PFSK-1 (cell line): ENCODE measurements around the gene LNP1.

Experiments used
- TAF1 ChIP-seq: IDR thresholded peaks from 2 replicates; pipeline ENCODE4 v1.6.1; 2012; ENCODE audit warnings: low read length, control low read depth, borderline replicate concordance; ENCODE audit not compliant: insufficient read depth
- TF ChIP-seq, protein P1 (sequence below), 2 experiments: IDR thresholded peaks; 2 replicates each; pipeline versions ENCODE4 v1.6.1 to v1.8.0; 2011 to 2012; ENCODE audit warnings: low read depth in 2 of 2, low read length in 2 of 2, control low read depth in 1 of 2, inconsistent platforms in 1 of 2, mild to moderate bottlenecking in 1 of 2, moderate library complexity in 1 of 2; ENCODE audit not compliant: insufficient read depth in 1 of 2

DNA sequence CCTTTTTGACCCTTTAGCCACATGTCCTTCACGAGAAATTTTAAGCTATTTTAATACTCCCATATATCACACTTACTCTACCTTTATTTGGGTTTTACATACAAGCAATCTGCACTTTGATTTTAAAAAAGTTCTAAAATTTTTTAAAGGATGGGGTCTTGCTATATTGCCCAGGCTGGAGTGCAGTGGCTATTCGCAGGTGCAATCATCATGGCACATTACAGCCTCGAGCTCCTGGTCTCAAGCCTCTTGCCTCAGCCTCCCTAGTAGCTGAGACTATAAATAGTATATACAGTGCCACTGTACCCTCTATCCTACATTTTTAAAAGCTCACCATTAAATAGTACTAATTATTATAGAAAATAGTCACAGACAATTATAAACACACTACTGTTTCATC, 36.9 kb upstream of the LNP1 start:
- TF ChIP-seq, protein P1, sequence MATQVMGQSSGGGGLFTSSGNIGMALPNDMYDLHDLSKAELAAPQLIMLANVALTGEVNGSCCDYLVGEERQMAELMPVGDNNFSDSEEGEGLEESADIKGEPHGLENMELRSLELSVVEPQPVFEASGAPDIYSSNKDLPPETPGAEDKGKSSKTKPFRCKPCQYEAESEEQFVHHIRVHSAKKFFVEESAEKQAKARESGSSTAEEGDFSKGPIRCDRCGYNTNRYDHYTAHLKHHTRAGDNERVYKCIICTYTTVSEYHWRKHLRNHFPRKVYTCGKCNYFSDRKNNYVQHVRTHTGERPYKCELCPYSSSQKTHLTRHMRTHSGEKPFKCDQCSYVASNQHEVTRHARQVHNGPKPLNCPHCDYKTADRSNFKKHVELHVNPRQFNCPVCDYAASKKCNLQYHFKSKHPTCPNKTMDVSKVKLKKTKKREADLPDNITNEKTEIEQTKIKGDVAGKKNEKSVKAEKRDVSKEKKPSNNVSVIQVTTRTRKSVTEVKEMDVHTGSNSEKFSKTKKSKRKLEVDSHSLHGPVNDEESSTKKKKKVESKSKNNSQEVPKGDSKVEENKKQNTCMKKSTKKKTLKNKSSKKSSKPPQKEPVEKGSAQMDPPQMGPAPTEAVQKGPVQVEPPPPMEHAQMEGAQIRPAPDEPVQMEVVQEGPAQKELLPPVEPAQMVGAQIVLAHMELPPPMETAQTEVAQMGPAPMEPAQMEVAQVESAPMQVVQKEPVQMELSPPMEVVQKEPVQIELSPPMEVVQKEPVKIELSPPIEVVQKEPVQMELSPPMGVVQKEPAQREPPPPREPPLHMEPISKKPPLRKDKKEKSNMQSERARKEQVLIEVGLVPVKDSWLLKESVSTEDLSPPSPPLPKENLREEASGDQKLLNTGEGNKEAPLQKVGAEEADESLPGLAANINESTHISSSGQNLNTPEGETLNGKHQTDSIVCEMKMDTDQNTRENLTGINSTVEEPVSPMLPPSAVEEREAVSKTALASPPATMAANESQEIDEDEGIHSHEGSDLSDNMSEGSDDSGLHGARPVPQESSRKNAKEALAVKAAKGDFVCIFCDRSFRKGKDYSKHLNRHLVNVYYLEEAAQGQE (IDR thresholded peaks at IDR 0.05; ENCODE audit: insufficient read depth in 1 of 2, low read depth in 2 of 2, low read length in 2 of 2) = no peak
- TF ChIP-seq TAF1 = no peak
